AG04450 (cell line): ENCODE data around the gene TMCC2. TPM values are rescaled to one million over a fixed set of nuclear protein-coding genes. Genes with fewer than 3 reads are reported as not detected.

Source experiments
- CTCF ChIA-PET: fragments of 300-600, 350-600 bp; formaldehyde crosslinking; extraction: SDS; loops from one replicate; lab custom pipeline; 2022; ENCODE audit warnings: antibody characterized with exemption, inconsistent platforms; lab: Charles Lee
- POLR2A ChIA-PET: fragments of 350-600 bp; formaldehyde crosslinking; extraction: SDS; loops from one replicate; lab custom pipeline; 2021; ENCODE audit warnings: antibody characterized with exemption, inconsistent platforms; lab: Yijun Ruan, JAX
- DNase-seq: peaks from one replicate; pipeline ENCODE4 v3.0.0-alpha.2; 2011; ENCODE audit warnings: low read depth, low spot score
- H3K27ac ChIP-seq: one replicate; pipeline ENCODE4 v1.5.1; 2012; ENCODE audit warnings: low read depth, low read length, control low read depth
- H3K27me3 ChIP-seq: one replicate; pipeline ENCODE4 v1.6.0; 2012; ENCODE audit warnings: low read length; ENCODE audit not compliant: control insufficient read depth, insufficient read depth
- H3K4me3 ChIP-seq: 2 replicates; pipeline ENCODE4 v1.5.1; 2011; ENCODE audit warnings: mild to moderate bottlenecking, low read depth, low read length, control low read depth
- H3K9me3 ChIP-seq: 2 replicates; pipeline ENCODE4 v1.5.1; 2012; ENCODE audit warnings: low read length; ENCODE audit not compliant: control insufficient read depth, insufficient read depth
- CTCF ChIP-seq: IDR thresholded peaks from 2 replicates; pipeline ENCODE4 v1.5.1; 2011; ENCODE audit warnings: low read depth, low read length, control low read depth, inconsistent platforms
- polyA plus RNA-seq: library from polyadenylated mRNA; depleted of rRNA; stranded (reverse); fragments of >200 nt; gene quantifications from 2 replicates; pipeline ENCODE4 v1.2.3, GENCODE V29; 2011

The TMCC2 gene
- polyA plus RNA-seq, 1 experiment: 2.3 TPM

- no peaks in the 10 kb centered on the region for H3K27me3 ChIP-seq
- peak overlapping the region; percentile 11 for H3K27ac ChIP-seq
- H3K9me3 ChIP-seq: peaks cover 5% of the 10 kb centered on the region; the same call in 1 of the 2 replicates
- ChIA-PET POLR2A (interaction anchor here (1.8 kb wide), 1 partner anchor 17 kb away, joined by 10 read pairs; no protein-coding TSS in a partner anchor), CTCF (interaction anchor here (1.0 to 14.1 kb wide), 3 partner anchors 9 to 43 kb away, joined by 3 to 603 read pairs (median 6); no protein-coding TSS in a partner anchor)
- DNase-seq: no peak
- no peak for TF ChIP-seq CTCF
- peak overlapping the region; percentile 59 for H3K4me3 ChIP-seq
Measured at GRCh38 chr1:205317311-205317917, 89.7 kb downstream of the TMCC2 start.

- H3K9me3 ChIP-seq: peaks cover 5% of the 10 kb centered on the region; the same call in 1 of the 2 replicates
- CTCF ChIA-PET: interaction anchor here (0.8 to 14.1 kb wide), 5 partner anchors 8 to 167 kb away, joined by 3 to 603 read pairs (median 4); no protein-coding TSS in a partner anchor
- H3K4me3 ChIP-seq: peak overlapping the region; percentile 59
- no peak overlapping the region for H3K27ac ChIP-seq
- H3K27me3 ChIP-seq: no peaks in the 10 kb centered on the region
- no peak for DNase-seq
- no peak for TF ChIP-seq CTCF
- POLR2A ChIA-PET: interaction anchor here (0.8 to 1.8 kb wide), 5 partner anchors 18 to 47 kb away, joined by 3 to 10 read pairs (median 5); no protein-coding TSS in a partner anchor
Measured at GRCh38 chr1:205318231-205318991, 90.7 kb downstream of the TMCC2 start.

DNA sequence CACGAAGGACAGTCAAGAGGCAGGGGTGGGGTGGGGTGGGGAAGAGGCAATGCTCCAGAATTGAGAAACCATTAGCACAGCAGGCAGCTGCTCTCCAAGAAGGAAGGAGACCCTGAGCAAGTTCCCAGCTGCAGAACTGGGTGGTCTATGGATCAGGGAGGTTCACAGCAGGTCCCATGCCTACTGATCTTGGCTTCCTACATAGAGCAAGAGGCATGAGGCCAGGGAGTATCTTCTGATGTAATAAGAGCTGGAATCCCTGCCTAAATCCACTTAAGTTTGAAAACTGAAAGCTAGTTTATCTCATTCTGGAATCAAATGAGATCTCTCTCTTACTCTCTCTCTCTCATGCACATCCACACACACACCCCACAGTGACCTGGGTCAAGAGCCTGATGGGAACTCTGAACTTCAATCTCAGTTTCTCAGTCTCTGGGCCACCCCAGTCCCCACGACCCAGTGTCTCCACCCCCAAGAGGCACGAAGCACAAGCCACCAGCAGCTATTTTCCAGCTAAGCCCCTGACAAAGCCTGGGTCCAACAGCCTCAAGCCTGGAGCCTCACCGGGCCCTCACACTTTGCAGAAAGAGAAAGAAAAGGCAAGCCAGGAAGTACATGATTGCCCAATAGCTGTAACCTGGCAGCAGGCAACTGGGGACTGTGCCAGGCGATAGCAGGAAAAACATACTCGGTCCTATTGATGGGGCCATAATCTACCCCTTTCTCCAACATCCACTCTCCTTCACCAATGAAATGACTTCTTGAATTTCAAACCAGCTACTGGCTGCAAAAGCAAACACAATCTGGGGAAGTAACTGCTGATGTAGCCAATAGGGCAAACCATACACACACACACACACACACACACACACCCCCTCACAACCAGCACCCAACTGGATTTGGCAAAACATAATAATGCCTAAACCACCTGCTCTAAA lies 91.6 kb downstream of the TMCC2 start:
- no peak for TF ChIP-seq CTCF
- H3K27me3 ChIP-seq: no peaks in the 10 kb centered on the region
- peak overlapping the region; percentile 59 for H3K4me3 ChIP-seq
- CTCF ChIA-PET: interaction anchor here (0.8 to 14.1 kb wide), 3 partner anchors 16 to 166 kb away, joined by 3 to 603 read pairs (median 4); no protein-coding TSS in a partner anchor
- DNase-seq: no peak
- peak overlapping the region; percentile 75 for H3K27ac ChIP-seq
- POLR2A ChIA-PET: interaction anchor here (0.7 to 1.8 kb wide), 7 partner anchors 20 to 57 kb away, joined by 3 to 5 read pairs (median 4); no protein-coding TSS in a partner anchor
- peaks cover 5% of the 10 kb centered on the region; the same call in 1 of the 2 replicates for H3K9me3 ChIP-seq

DNA sequence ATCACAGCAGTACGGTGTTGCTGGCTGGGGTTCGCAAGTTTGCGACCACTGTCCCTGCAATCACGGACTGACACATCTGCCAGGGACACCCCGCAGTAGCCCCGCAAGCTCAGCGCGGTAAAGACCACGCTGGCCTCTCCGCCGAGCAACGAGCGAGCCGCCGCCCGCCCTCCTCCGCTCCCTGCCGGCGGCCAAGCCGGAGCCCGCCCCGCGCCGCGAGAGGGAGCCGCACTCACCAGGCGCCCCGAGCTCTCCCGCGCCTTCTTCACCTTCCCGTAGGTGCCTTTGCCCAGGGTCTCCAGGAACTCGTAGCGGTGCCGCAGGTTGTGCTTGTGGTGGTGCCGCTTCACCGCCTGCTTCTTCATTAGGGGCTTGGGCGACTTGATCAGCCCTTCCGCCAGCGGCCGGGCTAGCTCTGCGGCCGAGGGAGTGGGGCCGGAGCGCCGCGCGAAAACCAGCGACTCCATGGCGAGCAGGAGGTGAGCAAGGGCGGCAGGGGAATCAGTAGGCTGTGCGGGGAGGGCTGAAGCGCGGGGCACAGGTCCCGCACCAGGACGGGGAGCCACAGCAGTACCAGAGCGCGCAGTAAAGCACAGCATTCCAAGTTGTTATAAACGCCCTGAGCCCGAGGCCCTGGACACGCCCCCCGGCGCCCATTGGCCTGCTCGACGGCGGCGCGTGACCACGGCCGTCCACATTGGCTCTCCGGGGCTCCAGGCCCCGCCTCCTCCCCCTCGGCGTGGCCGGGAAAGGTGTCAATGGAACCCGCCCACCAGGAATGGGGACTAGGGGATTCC lies 93.6 kb downstream of the TMCC2 start, which contains the start of gene NUAK2:
NUAK2 (minus strand) TSS at position 584 of the 797 bp plus-strand sequence; CDS start at position 467, 117 bp downstream.
- H3K4me3 ChIP-seq: peak within 1 kb of the TSS; percentile 93
- H3K27ac ChIP-seq: peak within 1 kb of the TSS; percentile 80
- peaks cover 4% of the 10 kb centered on the region for H3K27me3 ChIP-seq
- peak; percentile 61 for DNase-seq
- ChIA-PET POLR2A (interaction anchor here (0.6 to 2.1 kb wide), 8 partner anchors 20 to 170 kb away, joined by 3 to 8 read pairs (median 5); no protein-coding TSS in a partner anchor), CTCF (interaction anchor here (0.6 to 14.1 kb wide), 10 partner anchors 14 to 1308 kb away, joined by 3 to 603 read pairs (median 4); no protein-coding TSS in a partner anchor)
- TF ChIP-seq CTCF: peak; percentile 41
- peaks cover 5% of the 10 kb centered on the region; the same call in 1 of the 2 replicates for H3K9me3 ChIP-seq
